Thoracic aorta (tissue), 2 donors: ENCODE results near the gene SLC37A3. TPM values are rescaled to one million over a fixed set of nuclear protein-coding genes. Genes with fewer than 3 reads are reported as not detected.
"Not testable (repeated sequence)": the region's sequence is repeated elsewhere in the genome, so short reads cannot be mapped to it uniquely, and the experiment has no call there.

Experiments
- ATAC-seq: fragments of 150-250 bp; one replicate; pipeline ENCODE4 v1.8.0; 2017; ENCODE audit warnings: low read depth; ENCODE audit not compliant: insufficient number of reproducible peaks, low FRiP score
- DNase-seq: peaks from one replicate; pipeline ENCODE4 v3.0.0-alpha.2; 2020; ENCODE audit warnings: low spot score
- H3K27ac ChIP-seq, 2 donors: fragments of 200-600 bp; sonication (generic); 1 replicate in 1 of 2; 2 replicates in 1 of 2; pipeline ENCODE4 v1.5.1; 2016; ENCODE audit warnings: mild to moderate bottlenecking in 2 of 2, moderate library complexity in 2 of 2
- H3K27me3 ChIP-seq: fragments of 200-600 bp; sonication (generic); replicated peaks from 2 replicates; pipeline ENCODE4 v1.6.0; 2016; ENCODE audit warnings: mild to moderate bottlenecking; ENCODE audit not compliant: insufficient read depth
- H3K36me3 ChIP-seq: fragments of 200-600 bp; sonication (generic); one replicate; pipeline ENCODE4 v1.5.1; 2016
- H3K4me1 ChIP-seq, 2 donors: fragments of 200-600 bp; sonication (generic); 1 replicate in 1 of 2; 2 replicates in 1 of 2; pipeline versions ENCODE4 v1.5.1 to v1.6.0; 2016; ENCODE audit warnings: low read depth in 2 of 2, mild to moderate bottlenecking in 1 of 2; ENCODE audit not compliant: control insufficient read depth in 1 of 2
- H3K4me3 ChIP-seq: fragments of 200-600 bp; sonication (generic); 2 replicates; pipeline ENCODE4 v1.5.1; 2016; ENCODE audit warnings: mild to moderate bottlenecking
- H3K9me3 ChIP-seq: fragments of 200-600 bp; sonication (generic); 2 replicates; pipeline ENCODE4 v1.5.1; 2016
- total RNA-seq, 2 donors: library from RNA; depleted of rRNA; stranded (reverse); fragments of >200 nt; gene quantifications; one replicate each; pipeline versions ENCODE4 v1.1.0 to v1.2.3, GENCODE V29; 2016
- TF ChIP-seq, protein P1 (sequence below): fragments of 200-600 bp; sonication (generic); IDR thresholded peaks from one replicate; pipeline ENCODE4 v1.5.1; 2019; ENCODE audit warnings: antibody characterized with exemption

SLC37A3 gene
- total RNA-seq, 2 donors from 2014 or later, result 66.5 to 83.2 TPM

DNA sequence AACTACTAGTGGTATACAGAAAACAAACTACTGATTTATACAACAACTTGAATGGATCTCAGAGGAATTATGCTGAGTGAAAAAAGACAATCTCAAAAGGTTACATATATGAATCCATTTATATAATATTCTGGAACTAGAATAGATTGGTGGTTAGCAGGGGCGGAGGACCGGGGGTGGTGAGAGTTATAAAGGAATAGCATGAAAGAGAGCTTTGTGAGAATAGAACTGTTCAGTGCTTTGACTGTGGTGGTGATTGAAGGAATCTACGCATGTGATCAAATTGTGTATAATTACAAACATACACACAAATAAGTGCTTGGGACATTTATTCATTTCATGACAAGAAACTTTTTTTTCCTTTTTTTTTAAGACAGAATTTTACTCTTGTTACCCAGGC, 25.2 kb upstream of the SLC37A3 start:
- Histone ChIP-seq H3K27me3 (no peaks in the 10 kb centered on the region), H3K4me1 (no peaks in the 10 kb centered on the region), H3K27ac (no peak overlapping the region), H3K36me3 (no peaks in the 10 kb centered on the region), H3K9me3 (no peaks in the 10 kb centered on the region), H3K4me3 (no peak overlapping the region)
- TF ChIP-seq, protein P1, sequence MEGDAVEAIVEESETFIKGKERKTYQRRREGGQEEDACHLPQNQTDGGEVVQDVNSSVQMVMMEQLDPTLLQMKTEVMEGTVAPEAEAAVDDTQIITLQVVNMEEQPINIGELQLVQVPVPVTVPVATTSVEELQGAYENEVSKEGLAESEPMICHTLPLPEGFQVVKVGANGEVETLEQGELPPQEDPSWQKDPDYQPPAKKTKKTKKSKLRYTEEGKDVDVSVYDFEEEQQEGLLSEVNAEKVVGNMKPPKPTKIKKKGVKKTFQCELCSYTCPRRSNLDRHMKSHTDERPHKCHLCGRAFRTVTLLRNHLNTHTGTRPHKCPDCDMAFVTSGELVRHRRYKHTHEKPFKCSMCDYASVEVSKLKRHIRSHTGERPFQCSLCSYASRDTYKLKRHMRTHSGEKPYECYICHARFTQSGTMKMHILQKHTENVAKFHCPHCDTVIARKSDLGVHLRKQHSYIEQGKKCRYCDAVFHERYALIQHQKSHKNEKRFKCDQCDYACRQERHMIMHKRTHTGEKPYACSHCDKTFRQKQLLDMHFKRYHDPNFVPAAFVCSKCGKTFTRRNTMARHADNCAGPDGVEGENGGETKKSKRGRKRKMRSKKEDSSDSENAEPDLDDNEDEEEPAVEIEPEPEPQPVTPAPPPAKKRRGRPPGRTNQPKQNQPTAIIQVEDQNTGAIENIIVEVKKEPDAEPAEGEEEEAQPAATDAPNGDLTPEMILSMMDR, result no peak
- ATAC-seq, result no peak
- DNase-seq, result no peak

DNA sequence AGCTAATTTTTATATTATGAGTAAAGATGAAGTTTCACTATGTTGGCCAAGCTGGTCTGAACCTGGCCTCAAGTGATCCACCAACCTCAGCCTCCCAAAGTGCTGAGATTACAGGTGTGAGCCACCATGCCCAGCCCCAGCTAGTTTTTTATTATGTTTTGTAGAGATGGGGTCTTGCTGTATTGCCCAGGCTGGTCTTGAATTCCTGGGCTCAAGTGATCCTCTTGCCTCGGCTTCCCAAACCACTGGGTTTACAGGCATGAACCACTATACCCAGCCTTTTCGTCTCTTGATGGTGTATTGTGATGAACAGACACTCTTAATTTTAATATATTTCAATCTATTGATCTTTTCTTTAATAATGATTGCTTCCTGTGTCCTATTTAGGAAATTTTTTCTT, 23.2 kb upstream of the SLC37A3 start:
- Histone ChIP-seq H3K27ac (no peak overlapping the region), H3K4me3 (no peak overlapping the region), H3K9me3 (no peaks in the 10 kb centered on the region), H3K27me3 (no peaks in the 10 kb centered on the region), H3K4me1 (no peaks in the 10 kb centered on the region), H3K36me3 (no peaks in the 10 kb centered on the region)
- ATAC-seq (no peak), DNase-seq (no peak)
- TF ChIP-seq, protein P1, result no peak

DNA sequence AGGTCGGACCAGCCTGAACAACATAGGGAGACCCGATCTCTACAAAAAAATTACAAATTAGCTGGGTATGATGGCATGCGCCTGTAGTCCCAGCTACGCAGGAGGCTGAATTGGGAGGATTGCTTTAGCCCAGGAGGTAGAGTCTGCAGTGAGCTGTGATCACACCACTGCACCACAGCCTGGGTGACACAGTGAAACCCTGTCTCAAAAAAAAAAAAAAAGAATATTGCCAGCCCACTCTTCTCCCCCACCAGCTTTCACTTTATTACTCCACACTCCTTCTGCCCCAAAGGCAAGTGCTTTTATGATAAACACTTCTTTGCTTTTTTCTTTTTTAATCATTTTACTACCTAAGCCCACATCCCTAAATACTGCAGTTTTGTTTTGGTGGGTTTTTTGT, 20.3 kb upstream of the SLC37A3 start:
- no peak overlapping the region for H3K4me3 ChIP-seq
- no peak overlapping the region for H3K27ac ChIP-seq
- DNase-seq (no peak), ATAC-seq (no peak)
- TF ChIP-seq, protein P1, result no peak
- no peaks in the 10 kb centered on the region for H3K9me3 ChIP-seq
- no peaks in the 10 kb centered on the region for H3K4me1 ChIP-seq
- no peaks in the 10 kb centered on the region for H3K27me3 ChIP-seq
- H3K36me3 ChIP-seq, result no peaks in the 10 kb centered on the region

DNA sequence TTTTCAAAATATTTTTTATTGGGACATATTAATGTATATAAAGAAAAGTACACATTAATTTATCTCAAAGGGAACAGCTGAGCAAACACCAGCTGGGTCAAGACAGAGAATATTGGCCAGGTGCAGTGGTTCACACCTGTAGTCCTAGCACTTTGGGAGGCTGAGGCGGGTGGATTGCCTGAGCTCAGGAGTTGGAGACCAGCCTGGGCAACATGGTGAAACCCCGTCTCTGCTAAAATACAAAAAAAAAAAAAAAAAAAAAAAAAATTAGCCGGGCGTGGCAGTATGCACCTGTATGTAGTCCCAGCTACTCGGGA, 19.8 kb upstream of the SLC37A3 start:
- not testable (repeated sequence) for DNase-seq, H3K9me3 ChIP-seq, H3K27me3 ChIP-seq, H3K4me3 ChIP-seq, H3K27ac ChIP-seq, H3K4me1 ChIP-seq, H3K36me3 ChIP-seq, ATAC-seq

DNA sequence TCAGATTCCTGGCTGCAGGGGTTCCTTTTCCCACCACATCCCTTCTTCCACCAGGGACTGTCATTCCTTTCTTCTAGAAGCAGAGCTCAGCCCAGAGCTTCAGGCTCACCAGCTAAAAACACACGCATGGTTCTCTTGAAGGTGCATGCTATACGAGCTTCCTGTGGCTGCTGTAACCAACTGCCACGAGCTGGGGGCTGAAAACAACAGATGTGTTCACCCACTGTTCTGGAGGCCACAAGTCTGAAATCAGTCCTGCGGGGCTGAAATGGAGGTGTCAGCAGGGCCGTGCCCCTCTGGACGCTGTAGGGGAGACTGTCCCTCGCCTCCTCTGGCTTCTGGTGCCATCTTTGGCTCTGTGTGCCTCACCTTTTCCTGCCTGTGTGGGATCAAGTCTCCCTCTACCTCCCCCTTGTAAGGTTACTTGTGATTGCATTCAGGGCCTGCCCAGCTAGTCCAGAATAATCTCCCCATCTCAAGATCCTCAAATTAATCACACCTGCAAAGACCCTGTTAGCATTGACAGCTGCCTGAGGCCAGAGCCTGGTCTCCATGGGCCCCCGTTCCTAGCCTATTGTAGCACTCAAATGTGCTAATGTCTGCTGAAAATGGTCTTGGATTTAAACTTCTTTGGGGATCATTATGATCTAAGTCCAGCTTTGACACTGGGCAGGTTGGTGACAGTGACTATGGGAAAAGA, 19.3 kb upstream of the SLC37A3 start:
- H3K27me3 ChIP-seq, result no peaks in the 10 kb centered on the region
- no peaks in the 10 kb centered on the region for H3K9me3 ChIP-seq
- no peak overlapping the region for H3K27ac ChIP-seq
- no peaks in the 10 kb centered on the region for H3K4me1 ChIP-seq
- TF ChIP-seq, protein P1, result no peak
- ATAC-seq, result no peak
- no peaks in the 10 kb centered on the region for H3K36me3 ChIP-seq
- H3K4me3 ChIP-seq, result no peak overlapping the region
- DNase-seq, result no peak

DNA sequence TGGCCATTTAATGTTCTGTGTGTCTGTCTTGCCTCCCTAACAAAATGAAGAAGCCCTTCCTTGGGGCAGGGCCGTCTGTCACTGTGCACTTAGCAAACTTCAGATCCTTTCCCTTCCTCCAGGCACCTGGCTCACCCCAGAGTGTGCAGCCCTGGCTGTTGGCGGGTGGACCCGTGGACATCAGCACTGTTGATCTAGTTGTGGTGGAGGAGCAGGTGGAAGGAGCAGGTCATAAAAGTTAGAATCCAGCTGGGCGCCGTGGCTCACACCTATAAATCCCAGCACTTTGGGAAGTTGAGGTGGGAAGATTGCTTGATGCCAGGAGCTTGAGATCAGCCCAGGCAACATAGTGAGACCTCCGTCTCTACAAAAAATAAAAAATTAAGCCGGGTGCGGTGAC, 18.2 kb upstream of the SLC37A3 start:
- Histone ChIP-seq H3K27ac (no peak overlapping the region), H3K27me3 (no peaks in the 10 kb centered on the region), H3K9me3 (no peaks in the 10 kb centered on the region), H3K4me3 (no peak overlapping the region), H3K4me1 (no peaks in the 10 kb centered on the region), H3K36me3 (no peaks in the 10 kb centered on the region)
- TF ChIP-seq, protein P1, result no peak
- no peak for ATAC-seq
- DNase-seq, result no peak

DNA sequence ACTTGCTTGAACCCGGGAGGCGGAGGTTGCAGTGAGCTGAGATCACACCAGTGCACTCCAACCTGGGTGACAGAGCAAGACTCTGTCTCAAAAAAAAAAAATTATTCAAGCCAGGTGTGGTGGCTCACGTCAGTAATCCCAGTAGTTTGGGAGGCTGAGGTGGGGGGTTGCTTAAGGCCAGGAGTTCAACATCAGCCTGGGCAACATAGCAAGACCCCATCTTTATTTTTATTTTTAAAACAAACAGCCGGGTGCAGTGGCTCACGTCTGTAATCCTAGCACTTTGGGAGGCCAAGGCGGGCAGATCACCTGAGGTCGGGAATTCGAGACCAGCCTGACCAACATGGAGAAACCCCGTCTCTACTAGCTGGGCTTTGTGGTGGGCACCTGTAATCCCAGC, 17.5 kb upstream of the SLC37A3 start:
- H3K27me3 ChIP-seq, H3K27ac ChIP-seq, H3K4me3 ChIP-seq, H3K4me1 ChIP-seq, DNase-seq, H3K36me3 ChIP-seq, H3K9me3 ChIP-seq, ATAC-seq: not testable (repeated sequence)
